Kidney tubule cell (primary cell): ENCODE data around the gene NKAIN2.
"Not testable (repeated sequence)": the region's sequence is repeated elsewhere in the genome, so short reads cannot be mapped to it uniquely, and the experiment has no call there.

Experiments used
- DNase-seq: peaks from one replicate; pipeline ENCODE4 v3.0.0-alpha.2; 2018; ENCODE audit warnings: low spot score

NKAIN2 gene

DNA sequence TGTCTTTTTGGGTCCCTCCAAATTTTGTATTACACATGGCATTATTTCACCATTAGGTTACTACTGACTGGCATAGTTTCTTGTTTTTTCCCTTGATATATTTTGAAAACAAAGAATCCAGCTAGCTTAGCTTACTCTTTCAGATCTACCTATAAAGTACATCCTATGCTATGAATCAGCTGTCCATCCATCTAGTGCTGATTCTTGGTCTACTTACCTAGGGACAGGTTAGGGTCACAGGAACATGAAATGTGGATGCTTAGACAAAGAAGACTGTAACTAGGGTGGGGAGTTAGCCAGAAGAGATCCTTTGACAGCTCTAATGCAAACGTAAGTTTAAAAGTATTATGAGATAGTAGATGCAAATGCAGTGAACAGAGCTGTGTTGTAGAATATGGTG is 91.7 kb downstream of the NKAIN2 start:
- DNase-seq = no peak

GRCh38 chr6:123895806-123896205 is 92.1 kb downstream of the NKAIN2 start:
- DNase-seq = no peak

GRCh38 chr6:123896869-123897268 is 93.2 kb downstream of the NKAIN2 start:
- DNase-seq = no peak

GRCh38 chr6:123897965-123898364 is 94.3 kb downstream of the NKAIN2 start:
- no peak for DNase-seq

GRCh38 chr6:123898665-123899064 is 95.0 kb downstream of the NKAIN2 start:
- DNase-seq = no peak

DNA sequence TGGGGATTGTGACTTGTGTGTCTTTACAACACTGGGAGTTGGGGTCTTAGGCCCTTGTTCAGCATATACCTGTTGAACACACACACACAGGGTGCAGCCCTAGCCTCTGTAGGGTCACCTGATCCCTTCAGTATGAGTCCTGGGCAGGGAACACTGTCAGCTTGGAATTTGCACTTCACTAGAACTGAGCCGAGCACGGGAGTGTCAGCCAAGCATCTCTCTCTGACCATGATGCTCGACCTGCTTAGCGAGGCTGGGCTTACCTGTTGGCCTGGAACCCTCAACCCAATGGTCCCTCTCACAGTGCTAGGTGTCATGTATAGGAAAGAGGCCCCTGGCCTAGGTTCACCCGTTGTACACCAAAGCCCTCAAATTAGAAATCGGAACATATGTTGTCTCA is 96.1 kb downstream of the NKAIN2 start:
- DNase-seq = no peak

DNA sequence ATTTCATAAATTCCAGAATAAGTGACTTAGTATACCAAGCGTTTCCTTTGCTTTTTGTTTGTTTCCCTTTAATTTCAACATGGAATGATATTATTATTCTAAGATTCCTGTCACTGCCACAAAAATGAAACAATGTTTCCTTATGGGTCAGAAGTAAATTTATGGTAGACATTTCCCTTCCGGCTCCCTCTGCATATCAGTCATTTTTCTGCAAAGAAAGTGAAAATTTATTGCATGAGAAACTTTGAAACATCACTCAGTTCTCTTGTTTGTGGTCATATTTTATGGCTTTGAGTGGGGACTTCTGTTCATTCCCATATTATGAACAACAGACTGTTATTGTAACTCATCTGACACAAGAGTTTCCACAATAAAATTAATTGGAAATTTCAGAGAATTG is 97.8 kb downstream of the NKAIN2 start:
- no peak for DNase-seq

DNA sequence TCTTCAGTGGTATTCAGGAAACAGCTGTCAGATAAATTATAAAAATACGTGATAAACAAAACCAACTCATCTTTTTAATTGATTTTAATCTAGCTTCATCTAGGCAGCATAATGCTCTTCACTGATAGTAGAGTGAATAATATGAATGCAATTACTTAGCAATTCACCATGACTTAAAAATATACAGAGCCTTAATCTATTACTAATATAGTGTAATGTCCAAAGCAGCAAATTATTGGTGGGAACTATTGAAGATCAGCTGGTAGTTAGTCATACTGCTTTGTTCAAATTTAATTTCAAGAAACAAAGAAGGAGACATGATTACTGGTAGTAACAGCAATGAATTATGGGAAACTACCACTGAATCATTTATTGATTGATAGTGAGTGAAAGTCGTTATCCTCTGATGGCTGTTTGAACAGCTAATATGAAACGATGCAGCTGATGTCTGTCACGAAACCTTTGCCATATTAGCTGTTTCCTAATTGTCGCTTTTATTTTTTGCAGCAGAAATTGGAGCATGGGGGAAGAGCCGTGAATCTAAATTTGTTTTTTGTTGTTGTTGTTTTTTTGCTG is 99.2 kb downstream of the NKAIN2 start:
- DNase-seq = no peak

DNA sequence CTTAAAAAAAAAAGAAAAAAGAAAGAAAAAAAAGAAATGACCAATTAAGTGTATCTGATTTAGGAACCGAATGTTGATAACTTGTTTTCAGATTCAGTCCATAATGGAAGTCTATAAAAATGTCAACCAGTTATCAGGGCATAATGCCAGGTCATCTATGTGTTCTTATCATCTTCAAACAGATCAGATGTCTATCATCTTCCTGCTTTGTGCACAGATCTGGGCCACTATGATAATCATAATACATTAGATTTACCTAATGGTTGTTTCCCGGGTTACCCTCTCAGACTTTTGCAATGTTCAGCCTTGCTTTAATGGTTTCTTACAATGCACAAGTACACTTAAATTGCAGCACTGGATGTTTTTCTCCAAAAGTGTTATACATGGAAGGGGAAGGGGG is 100.6 kb downstream of the NKAIN2 start:
- no peak for DNase-seq

- DNase-seq = no peak
Measured at GRCh38 chr6:123908797-123909196, 105.1 kb downstream of the NKAIN2 start.

- DNase-seq = no peak
Measured at GRCh38 chr6:123909989-123910388, 106.3 kb downstream of the NKAIN2 start.

DNA sequence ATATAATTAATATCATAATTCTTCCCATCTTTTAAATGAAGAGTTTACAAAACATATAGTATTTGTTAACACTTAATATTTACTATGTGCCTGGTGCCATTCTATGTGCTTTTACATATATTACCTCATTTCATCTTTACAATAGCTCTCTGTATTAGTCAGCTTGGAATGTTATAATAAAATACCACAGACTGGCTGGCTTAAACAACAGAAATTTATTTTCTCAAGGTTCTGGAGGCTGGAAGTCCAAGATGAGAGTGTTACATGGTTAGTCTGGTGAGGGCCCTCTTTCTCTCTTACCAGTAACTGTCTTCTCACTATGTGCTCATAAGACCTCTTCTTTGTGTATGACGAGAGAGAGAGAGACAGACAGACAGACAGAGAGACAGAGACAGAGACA is 110.2 kb downstream of the NKAIN2 start:
- no peak for DNase-seq

- DNase-seq = not testable (repeated sequence)
Measured at GRCh38 chr6:123923379-123923778, 119.7 kb downstream of the NKAIN2 start.

DNA sequence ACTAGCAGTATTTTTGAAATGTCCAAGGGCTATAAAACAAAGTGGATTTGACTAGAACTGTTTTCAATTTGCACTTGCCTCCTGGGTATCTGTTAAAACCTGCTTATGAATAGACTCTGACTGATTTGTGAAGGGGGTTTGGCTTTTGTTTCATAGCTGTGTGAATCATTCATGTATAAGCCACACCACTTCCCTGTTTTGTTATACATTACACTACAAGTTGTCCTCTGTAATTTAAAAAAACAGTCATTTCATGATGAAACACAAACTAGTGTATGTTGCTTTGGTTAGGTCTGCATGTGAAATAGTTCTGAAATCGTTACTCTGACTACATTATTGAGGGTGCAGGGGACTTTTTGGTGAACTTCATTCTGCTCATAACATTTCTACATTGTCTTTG is 121.7 kb downstream of the NKAIN2 start:
- DNase-seq = peak; percentile 79

DNA sequence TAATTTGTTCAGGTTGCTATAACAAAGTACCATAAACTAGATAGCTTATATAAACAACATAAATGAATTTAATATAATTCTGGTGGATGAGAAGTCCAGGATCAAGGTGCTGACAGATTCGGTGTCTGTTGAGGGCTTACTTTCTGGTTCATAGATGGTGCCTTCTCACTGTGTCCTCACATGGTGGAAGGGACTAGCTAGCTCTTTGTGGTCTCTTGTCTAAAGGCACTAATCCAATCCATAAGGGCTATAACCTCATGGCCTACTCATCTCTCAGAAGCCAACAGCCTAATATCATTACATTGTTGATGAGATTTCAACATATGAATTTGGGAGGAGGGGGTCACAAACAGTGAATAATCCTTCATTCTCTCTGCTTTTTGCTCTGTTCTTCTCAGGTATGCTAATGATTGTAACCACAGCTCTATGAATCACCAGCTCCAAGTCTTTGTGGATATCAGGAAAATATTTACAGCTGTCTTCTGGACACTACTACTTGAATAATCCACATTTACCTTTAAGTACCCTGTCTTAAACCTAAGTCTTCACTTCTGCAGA is 122.3 kb downstream of the NKAIN2 start:
- peak; percentile 67 for DNase-seq

DNA sequence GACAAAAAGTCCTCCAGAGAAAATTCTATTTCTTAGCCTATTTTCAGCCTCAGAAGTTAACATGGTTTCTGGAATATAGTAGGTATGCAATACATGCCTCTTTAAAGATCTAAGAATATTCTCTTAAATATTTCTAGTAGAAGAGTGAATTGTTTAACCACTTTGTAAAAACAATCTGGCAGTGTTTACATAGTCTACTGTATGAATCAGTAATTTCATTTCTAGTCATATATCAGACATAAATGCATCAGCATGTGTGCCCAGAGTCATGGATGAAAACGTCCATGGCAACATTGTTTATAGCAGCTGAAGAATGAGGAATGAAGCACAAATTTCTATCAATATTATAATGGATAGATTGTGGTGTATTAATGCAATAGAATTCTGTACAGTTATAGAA is 124.9 kb downstream of the NKAIN2 start:
- no peak for DNase-seq

DNA sequence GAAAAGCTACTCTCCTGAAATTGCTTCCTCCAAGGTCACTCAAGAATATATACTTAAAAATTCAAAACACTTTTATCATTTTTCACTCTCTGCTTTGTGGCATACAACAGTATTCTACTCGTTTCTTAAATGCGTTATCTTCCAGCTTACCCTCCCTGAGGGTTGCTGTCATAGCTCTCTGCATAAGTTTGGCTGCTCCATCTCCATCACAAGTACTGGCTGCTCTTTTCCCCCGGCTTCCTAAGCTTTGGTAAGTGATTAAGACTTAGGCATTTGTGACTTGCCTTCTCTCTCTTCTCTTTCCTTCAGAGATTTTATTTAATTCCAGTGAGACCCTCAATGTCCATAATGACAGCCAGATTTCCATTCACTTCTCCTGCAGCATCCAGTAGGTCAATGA is 128.3 kb downstream of the NKAIN2 start:
- no peak for DNase-seq

GRCh38 chr6:123940551-123940950 is 136.9 kb downstream of the NKAIN2 start:
- no peak for DNase-seq

GRCh38 chr6:123941855-123942254 is 138.2 kb downstream of the NKAIN2 start:
- no peak for DNase-seq

GRCh38 chr6:123945386-123945785 is 141.7 kb downstream of the NKAIN2 start:
- no peak for DNase-seq

DNA sequence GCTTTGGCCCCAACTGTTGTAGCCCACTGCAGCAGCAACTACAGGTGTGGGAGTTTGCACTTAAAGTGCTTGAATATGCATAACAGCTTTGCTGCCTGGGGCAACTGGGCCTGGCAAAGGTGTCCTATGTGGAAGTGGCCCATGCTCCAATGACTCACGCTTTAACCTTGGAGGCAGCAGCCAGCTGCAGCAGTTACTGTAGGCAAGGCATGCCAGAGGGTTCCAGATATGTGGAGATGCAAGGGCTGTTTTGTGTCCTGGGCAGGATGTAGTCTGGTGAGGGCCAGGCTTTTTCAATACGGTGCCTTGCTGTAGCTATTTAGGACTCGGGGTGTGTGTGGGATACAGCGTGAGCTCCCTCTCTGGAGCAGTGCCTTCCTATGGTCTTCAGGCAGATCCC is 150.3 kb downstream of the NKAIN2 start:
- peak; percentile 70 for DNase-seq

- DNase-seq = peak; percentile 70
Measured at GRCh38 chr6:123956492-123957139, 153.0 kb downstream of the NKAIN2 start.

GRCh38 chr6:123962508-123962907 is 158.8 kb downstream of the NKAIN2 start:
- DNase-seq = peak; percentile 78

DNA sequence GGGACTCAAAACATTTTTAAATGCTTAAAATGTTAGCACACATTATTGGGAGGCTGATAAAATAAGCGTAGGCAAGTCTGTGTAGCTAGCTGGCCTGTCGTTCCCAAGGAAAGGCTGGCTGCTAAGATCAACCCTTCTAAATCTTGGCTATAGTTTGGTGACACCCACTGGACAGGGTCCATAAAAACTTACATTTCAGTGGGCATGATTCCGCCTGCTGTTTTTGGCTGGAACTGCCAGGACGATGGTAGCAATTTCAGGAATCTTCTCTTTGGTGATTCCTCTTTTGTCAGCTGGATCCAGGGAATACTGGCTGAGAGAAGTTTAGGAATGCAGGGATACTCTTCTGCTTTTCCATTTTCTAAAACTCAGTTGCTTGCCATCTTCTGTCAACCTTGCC is 162.2 kb downstream of the NKAIN2 start:
- peak; percentile 55 for DNase-seq
